Fibroblast of lung (primary cell): ENCODE measurements around the gene ERBB4. TPM values are rescaled to one million over a fixed set of nuclear protein-coding genes. Genes with fewer than 3 reads are reported as not detected.
A peak's percentile ranks its signal among the peaks of the same experiment; 100 is the strongest.

Source experiments
- DNase-seq, 2 donors: peaks; one replicate each; pipeline versions ENCODE4 v3.0.0 to v3.0.0-alpha.2; 2010; ENCODE audit warnings: low read depth in 2 of 2
- H2AFZ ChIP-seq: 2 replicates; pipeline ENCODE4 v1.5.1; 2012; ENCODE audit warnings: low read length, control low read depth, inconsistent platforms
- H3K27ac ChIP-seq: 2 replicates; pipeline ENCODE4 v1.5.1; 2011; ENCODE audit warnings: low read length, control low read depth; ENCODE audit not compliant: insufficient read depth
- H3K27me3 ChIP-seq: 2 replicates; pipeline ENCODE4 v1.5.1; 2011; ENCODE audit warnings: mild to moderate bottlenecking, low read length; ENCODE audit not compliant: control insufficient read depth, insufficient read depth
- H3K36me3 ChIP-seq: 2 replicates; pipeline ENCODE4 v1.5.1; 2011; ENCODE audit warnings: low read length; ENCODE audit not compliant: control insufficient read depth, insufficient read depth
- H3K4me1 ChIP-seq: 2 replicates; pipeline ENCODE4 v1.5.1; 2011; ENCODE audit warnings: low read length; ENCODE audit not compliant: control insufficient read depth, insufficient read depth; ENCODE audit errors: extremely low read depth
- H3K4me2 ChIP-seq: 2 replicates; pipeline ENCODE4 v1.5.1; 2011; ENCODE audit warnings: low read length, control low read depth; ENCODE audit not compliant: insufficient read depth; ENCODE audit errors: extremely low read depth
- H3K4me3 ChIP-seq, 4 experiments: fragments of 200-600 bp in 1 of 4; sonication (generic) in 1 of 4; replicated peaks in 1 of 4; 2 replicates each; pipeline ENCODE4 v1.5.1; 2011 to 2016; ENCODE audit warnings: low read length in 4 of 4, low read depth in 3 of 4, mild to moderate bottlenecking in 3 of 4, control low read depth in 2 of 4, inconsistent platforms in 1 of 4, mixed read lengths in 1 of 4; ENCODE audit not compliant: insufficient read depth in 1 of 4; ENCODE audit errors: control extremely low read depth in 1 of 4
- H3K79me2 ChIP-seq: 2 replicates; pipeline ENCODE4 v1.5.1; 2012; ENCODE audit warnings: mild to moderate bottlenecking, low read length, inconsistent platforms; ENCODE audit not compliant: control insufficient read depth, insufficient read depth
- H3K9ac ChIP-seq: 2 replicates; pipeline ENCODE4 v1.5.1; 2011; ENCODE audit warnings: mild to moderate bottlenecking, low read length, control low read depth; ENCODE audit not compliant: insufficient read depth
- H3K9me3 ChIP-seq: 2 replicates; pipeline ENCODE4 v1.5.1; 2012; ENCODE audit warnings: low read depth, low read length; ENCODE audit not compliant: control insufficient read depth, insufficient read depth
- H4K20me1 ChIP-seq: 2 replicates; pipeline ENCODE4 v1.5.1; 2011; ENCODE audit warnings: low read length; ENCODE audit not compliant: control insufficient read depth, insufficient read depth; ENCODE audit errors: extremely low read depth
- EZH2 ChIP-seq: IDR thresholded peaks from 2 replicates; pipeline ENCODE4 v1.5.1; 2012; ENCODE audit warnings: low read length, control low read depth, mild to moderate bottlenecking; ENCODE audit errors: missing control alignments
- polyA plus RNA-seq, 2 donors: library from polyadenylated mRNA; depleted of rRNA in 1 of 2; stranded (reverse) in 1 of 2; unstranded in 1 of 2; fragments of >200 nt; gene quantifications; 2 replicates each; pipeline ENCODE4 v1.2.1, GENCODE V29; 2011 to 2012; ENCODE audit warnings: missing spikeins in 1 of 2
- total RNA-seq: library from RNA; depleted of rRNA; stranded (reverse); fragments of >200 nt; gene quantifications from 2 replicates; pipeline ENCODE4 v1.2.1, GENCODE V29; 2014
- TF ChIP-seq, protein P1 (sequence below), 2 donors: IDR thresholded peaks in 1 of 2; conservative IDR thresholded peaks in 1 of 2; 1 replicate in 1 of 2; 2 replicates in 1 of 2; pipeline ENCODE4 v1.5.1; 2011 to 2012; ENCODE audit warnings: low read length in 2 of 2, control low read depth in 1 of 2, inconsistent platforms in 1 of 2, low read depth in 1 of 2, mild to moderate bottlenecking in 1 of 2

ERBB4 gene
- total and polyA plus RNA-seq, 2 donors (not counting 1 experiment from before 2014, with no cell fraction given): 0.08 to 0.17 TPM

DNA sequence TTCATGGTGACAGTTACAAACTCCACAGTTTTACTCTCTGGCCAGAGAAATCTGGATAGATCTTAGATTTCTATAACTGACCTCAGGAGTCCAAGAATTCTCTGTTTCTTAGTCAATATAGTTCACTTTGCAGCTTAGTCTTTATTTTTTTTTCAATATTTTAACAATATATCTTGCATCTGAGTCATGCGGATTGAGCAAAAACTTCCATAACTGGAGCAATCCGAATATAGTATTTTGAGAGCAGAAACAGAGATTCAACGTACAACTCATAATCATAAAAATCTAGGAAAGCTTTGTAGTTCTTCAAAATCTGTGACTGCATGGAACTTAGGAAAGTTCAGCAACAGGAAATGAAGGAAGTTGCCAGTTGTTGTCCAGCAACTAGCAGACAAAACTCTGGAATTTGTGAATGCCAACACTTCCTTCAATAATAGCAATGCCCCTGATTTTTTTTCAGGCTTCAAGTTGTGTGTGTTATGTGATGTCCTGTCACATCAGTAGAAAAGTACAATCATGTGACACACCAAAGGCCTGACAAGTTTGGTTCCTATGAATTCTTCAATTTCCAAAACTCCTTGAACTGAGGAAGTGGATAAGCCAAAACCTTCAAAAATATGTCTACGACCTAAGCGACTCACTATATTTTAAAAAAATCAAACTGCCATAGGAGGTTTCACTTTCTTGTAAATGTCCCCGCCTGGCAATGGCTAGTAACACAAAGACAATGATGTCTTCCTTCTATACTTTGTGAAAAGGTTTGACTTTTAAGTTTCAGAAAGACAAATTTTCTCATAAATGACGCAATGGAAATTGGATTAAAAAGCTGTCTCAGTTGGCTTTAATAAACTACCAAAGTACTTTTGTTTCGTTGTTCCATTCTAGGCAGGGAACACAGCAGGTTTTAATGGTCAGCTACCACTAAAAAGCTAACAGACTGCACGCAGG lies 510.6 kb downstream of the ERBB4 start:
- Histone ChIP-seq H3K4me3 (no peak overlapping the region), H2AFZ (no peak overlapping the region), H3K27ac (no peak overlapping the region), H3K36me3 (no peaks in the 10 kb centered on the region), H3K27me3 (no peaks in the 10 kb centered on the region), H3K4me2 (no peak overlapping the region), H4K20me1 (no peaks in the 10 kb centered on the region), H3K4me1 (peaks cover 2% of the 10 kb centered on the region), H3K79me2 (no peaks in the 10 kb centered on the region), H3K9ac (no peak overlapping the region), H3K9me3 (no peaks in the 10 kb centered on the region)
- TF ChIP-seq, protein P1, sequence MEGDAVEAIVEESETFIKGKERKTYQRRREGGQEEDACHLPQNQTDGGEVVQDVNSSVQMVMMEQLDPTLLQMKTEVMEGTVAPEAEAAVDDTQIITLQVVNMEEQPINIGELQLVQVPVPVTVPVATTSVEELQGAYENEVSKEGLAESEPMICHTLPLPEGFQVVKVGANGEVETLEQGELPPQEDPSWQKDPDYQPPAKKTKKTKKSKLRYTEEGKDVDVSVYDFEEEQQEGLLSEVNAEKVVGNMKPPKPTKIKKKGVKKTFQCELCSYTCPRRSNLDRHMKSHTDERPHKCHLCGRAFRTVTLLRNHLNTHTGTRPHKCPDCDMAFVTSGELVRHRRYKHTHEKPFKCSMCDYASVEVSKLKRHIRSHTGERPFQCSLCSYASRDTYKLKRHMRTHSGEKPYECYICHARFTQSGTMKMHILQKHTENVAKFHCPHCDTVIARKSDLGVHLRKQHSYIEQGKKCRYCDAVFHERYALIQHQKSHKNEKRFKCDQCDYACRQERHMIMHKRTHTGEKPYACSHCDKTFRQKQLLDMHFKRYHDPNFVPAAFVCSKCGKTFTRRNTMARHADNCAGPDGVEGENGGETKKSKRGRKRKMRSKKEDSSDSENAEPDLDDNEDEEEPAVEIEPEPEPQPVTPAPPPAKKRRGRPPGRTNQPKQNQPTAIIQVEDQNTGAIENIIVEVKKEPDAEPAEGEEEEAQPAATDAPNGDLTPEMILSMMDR (conservative IDR thresholded peaks at IDR 0.05 in 1 of 2, IDR thresholded peaks at IDR 0.05 in 1 of 2; ENCODE audit: low read depth in 1 of 2, low read length in 2 of 2): no peak
- TF ChIP-seq EZH2: no peak
- DNase-seq: peak; percentile 18 to 53

DNA sequence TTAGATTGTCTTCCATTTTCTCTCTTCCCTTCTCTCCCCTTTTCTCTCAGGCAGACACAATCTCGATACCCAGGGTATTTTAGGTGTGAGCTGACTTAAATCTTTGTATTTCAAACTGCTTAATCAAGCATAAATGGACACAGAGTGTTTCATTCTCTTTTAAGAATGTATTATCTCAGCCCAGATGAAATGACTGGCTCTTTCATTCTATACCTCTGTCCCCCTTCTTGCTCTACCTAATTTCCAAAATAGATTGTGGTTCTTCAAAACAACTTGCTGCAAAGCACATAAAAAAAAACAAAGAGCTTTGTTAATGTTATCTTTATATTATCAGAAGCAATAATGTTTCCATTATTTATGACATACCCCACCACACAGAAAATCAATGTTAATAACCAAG lies 514.6 kb downstream of the ERBB4 start:
- no peak overlapping the region for H2AFZ ChIP-seq
- H3K9ac ChIP-seq: no peak overlapping the region
- no peak for DNase-seq
- no peak for TF ChIP-seq EZH2
- TF ChIP-seq, protein P1 (conservative IDR thresholded peaks at IDR 0.05 in 1 of 2, IDR thresholded peaks at IDR 0.05 in 1 of 2; ENCODE audit: low read depth in 1 of 2, low read length in 2 of 2): no peak
- no peaks in the 10 kb centered on the region for H3K9me3 ChIP-seq
- no peaks in the 10 kb centered on the region for H3K79me2 ChIP-seq
- no peaks in the 10 kb centered on the region for H3K27me3 ChIP-seq
- H3K27ac ChIP-seq: no peak overlapping the region
- no peak overlapping the region for H3K4me3 ChIP-seq
- H3K36me3 ChIP-seq: no peaks in the 10 kb centered on the region
- H4K20me1 ChIP-seq: no peaks in the 10 kb centered on the region
- H3K4me2 ChIP-seq: no peak overlapping the region
- no peaks in the 10 kb centered on the region for H3K4me1 ChIP-seq

DNA sequence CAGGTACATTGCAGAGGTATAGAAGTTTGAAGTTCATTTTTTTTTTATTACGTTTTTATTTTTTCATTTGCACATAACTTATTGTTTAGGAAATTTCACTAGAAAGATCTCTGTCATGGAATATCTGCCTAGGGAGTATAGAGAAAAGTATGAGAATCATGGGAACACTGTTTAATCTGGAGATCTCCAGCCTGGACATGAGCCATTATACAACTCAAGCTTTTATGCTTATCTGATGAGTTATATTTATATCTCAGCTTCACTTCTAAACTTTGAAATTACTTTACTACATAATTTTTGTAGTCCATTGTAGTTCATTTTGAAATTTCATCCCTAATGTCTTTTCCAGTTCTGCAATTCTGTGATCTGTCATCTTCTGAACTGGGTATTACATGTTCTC lies 515.6 kb downstream of the ERBB4 start:
- H3K27me3 ChIP-seq: no peaks in the 10 kb centered on the region
- no peaks in the 10 kb centered on the region for H3K36me3 ChIP-seq
- TF ChIP-seq, protein P1 (conservative IDR thresholded peaks at IDR 0.05 in 1 of 2, IDR thresholded peaks at IDR 0.05 in 1 of 2; ENCODE audit: low read depth in 1 of 2, low read length in 2 of 2): no peak
- TF ChIP-seq EZH2: no peak
- no peak overlapping the region for H3K27ac ChIP-seq
- no peak overlapping the region for H2AFZ ChIP-seq
- H3K4me3 ChIP-seq: no peak overlapping the region
- no peak overlapping the region for H3K4me2 ChIP-seq
- no peaks in the 10 kb centered on the region for H3K9me3 ChIP-seq
- no peak overlapping the region for H3K9ac ChIP-seq
- H4K20me1 ChIP-seq: no peaks in the 10 kb centered on the region
- DNase-seq: no peak
- no peaks in the 10 kb centered on the region for H3K4me1 ChIP-seq
- H3K79me2 ChIP-seq: no peaks in the 10 kb centered on the region
